Prostate gland (tissue), 2 donors: Measurements from ENCODE around the gene ZNF429. TPM values are rescaled to one million over a fixed set of nuclear protein-coding genes. Genes with fewer than 3 reads are reported as not detected.

Source experiments
- DNase-seq: peaks from one replicate; pipeline ENCODE4 v3.0.0-alpha.2; 2019; ENCODE audit warnings: low spot score
- H3K27ac ChIP-seq, 2 donors: fragments of 200-600 bp; sonication (generic); 2 replicates each; pipeline ENCODE4 v1.5.1; 2017 to 2019
- H3K27me3 ChIP-seq: fragments of 200-600 bp; sonication (generic); replicated peaks from 2 replicates; pipeline ENCODE4 v1.5.1; 2019; ENCODE audit not compliant: insufficient read depth
- H3K36me3 ChIP-seq, 2 donors: fragments of 200-600 bp; sonication (generic); 1 replicate in 1 of 2; 2 replicates in 1 of 2; pipeline versions ENCODE4 v1.5.1 to v1.8.1; 2017 to 2019
- H3K4me1 ChIP-seq: fragments of 200-600 bp; sonication (generic); replicated peaks from 2 replicates; pipeline ENCODE4 v1.5.1; 2019
- H3K4me3 ChIP-seq, 2 donors: fragments of 200-600 bp; sonication (generic); 2 replicates each; pipeline ENCODE4 v1.5.1; 2017 to 2019
- H3K9me3 ChIP-seq: fragments of 200-600 bp; sonication (generic); 2 replicates; pipeline ENCODE4 v1.5.1; 2017
- POLR2A ChIP-seq: fragments of 450-650 bp; IDR thresholded peaks from one replicate; pipeline ENCODE4 v1.6.1; 2016; ENCODE audit warnings: antibody characterized with exemption, mild to moderate bottlenecking
- POLR2AphosphoS5 ChIP-seq: sonication (generic); formaldehyde crosslinking; IDR thresholded peaks from one replicate; pipeline ENCODE4 v1.6.1; 2017; ENCODE audit warnings: antibody characterized with exemption
- WGBS: methylation state at CpG from one replicate; pipeline ENCODE4 v1.1.5; 2018; 5-methylcytosine and 5-hydroxymethylcytosine counted together
- intact Hi-C: fragments of 100-400 bp; cut with DNase I; formaldehyde crosslinking; loops from one replicate; pipeline ENCODE4 v1.14.2; 2022
- total RNA-seq, 2 donors: library from RNA; depleted of rRNA; stranded (reverse); fragments of >200 nt; gene quantifications; one replicate each; pipeline ENCODE4 v1.1.0, GENCODE V29; 2016
- TF ChIP-seq, protein P1 (sequence below), 4 experiments: fragments of 200-600 bp in 2 of 4; fragments of 450-650 bp in 2 of 4; sonication (generic) in 2 of 4; IDR thresholded peaks; 1 replicate in 3 of 4; 2 replicates in 1 of 4; pipeline ENCODE4 v1.5.1; 2016 to 2019; ENCODE audit warnings: antibody characterized with exemption in 4 of 4, mild to moderate bottlenecking in 2 of 4, moderate library complexity in 2 of 4

The ZNF429 gene
- total RNA-seq, 2 donors from 2014 or later = 22.7 TPM

DNA sequence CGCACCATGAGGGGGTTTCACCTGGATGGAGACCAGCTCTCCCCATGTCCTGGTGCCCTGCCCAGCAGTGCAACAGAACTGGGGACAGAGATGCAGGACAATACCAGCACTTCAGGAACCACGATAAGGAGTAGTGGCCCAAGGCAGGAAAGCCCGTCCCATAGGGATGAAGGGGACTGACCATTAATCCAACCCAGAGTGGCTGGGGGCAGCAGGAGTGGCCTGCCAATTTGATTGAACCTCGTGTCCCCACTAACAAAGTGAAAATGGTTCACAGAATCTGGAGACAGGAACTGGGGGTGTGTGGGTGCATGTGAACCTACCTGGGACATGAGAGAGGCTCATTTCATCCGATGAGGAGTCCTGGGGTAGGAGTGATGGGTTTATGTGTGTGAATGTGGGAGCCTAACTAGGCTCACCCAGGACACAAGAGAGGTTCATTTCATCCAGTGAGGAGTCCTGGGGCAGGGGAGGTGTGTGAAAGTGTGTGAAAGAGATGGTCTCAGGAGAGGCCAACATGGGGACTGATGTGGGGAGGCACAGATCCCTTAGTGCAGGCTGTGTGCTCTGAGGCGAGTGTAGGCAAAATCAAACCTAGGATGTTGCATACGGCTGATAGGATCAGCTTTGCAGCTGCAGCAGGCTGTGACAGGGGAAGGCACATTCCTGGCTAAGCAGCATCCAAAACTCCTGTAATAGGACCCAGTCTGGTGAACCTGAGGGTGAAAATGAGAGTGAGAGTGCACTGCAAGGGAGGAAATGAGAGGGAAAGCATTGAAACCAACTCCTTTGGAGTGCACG, 98.2 kb downstream of the ZNF429 start:
- H3K36me3 ChIP-seq = no peaks in the 10 kb centered on the region
- no peak for DNase-seq
- H3K4me3 ChIP-seq = peak overlapping the region; percentile 18 to 31
- no peaks in the 10 kb centered on the region for H3K27me3 ChIP-seq
- WGBS = 41% methylated on average over 8 of the region's 8 CpGs
- H3K4me1 ChIP-seq = no peaks in the 10 kb centered on the region
- intact Hi-C loops = loop anchor here (10.0 kb wide), 1 partner anchor 99 kb away; the partner anchor contains the start of gene ZNF429
- TF ChIP-seq POLR2AphosphoS5 (no peak), POLR2A (no peak)
- TF ChIP-seq, protein P1, sequence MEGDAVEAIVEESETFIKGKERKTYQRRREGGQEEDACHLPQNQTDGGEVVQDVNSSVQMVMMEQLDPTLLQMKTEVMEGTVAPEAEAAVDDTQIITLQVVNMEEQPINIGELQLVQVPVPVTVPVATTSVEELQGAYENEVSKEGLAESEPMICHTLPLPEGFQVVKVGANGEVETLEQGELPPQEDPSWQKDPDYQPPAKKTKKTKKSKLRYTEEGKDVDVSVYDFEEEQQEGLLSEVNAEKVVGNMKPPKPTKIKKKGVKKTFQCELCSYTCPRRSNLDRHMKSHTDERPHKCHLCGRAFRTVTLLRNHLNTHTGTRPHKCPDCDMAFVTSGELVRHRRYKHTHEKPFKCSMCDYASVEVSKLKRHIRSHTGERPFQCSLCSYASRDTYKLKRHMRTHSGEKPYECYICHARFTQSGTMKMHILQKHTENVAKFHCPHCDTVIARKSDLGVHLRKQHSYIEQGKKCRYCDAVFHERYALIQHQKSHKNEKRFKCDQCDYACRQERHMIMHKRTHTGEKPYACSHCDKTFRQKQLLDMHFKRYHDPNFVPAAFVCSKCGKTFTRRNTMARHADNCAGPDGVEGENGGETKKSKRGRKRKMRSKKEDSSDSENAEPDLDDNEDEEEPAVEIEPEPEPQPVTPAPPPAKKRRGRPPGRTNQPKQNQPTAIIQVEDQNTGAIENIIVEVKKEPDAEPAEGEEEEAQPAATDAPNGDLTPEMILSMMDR (IDR thresholded peaks at IDR 0.05) = no peak
- H3K27ac ChIP-seq = peak overlapping the region; percentile 64 to 70
- no peaks in the 10 kb centered on the region for H3K9me3 ChIP-seq

DNA sequence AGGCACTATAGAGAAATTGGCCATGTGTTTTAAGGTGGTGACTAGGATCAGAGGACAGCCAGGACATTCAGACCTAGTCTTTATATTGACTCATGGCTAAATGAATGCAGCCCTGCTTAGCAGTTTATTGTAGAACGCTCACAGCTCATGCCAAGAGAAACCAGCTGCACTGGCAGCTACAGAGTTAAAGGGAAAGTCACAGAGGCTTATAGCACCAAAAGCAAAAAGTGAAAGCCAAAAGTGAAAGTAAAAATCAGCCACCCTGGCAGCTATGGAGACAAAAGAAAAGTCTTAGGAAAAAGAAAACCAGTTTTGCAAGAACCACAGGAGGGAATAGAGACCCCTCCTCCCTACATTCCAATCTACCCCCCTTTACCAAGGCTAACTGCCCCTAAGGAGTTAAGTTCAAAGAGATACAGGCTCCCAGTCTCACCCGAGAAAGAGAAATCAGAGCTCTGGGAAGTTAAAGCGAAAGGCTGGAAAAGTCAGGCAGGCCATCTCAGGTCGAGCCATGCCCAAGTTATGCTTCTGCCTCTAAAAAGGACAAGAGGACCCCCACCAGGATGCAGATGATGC, 99.0 kb downstream of the ZNF429 start:
- Histone ChIP-seq H3K4me1 (no peaks in the 10 kb centered on the region), H3K27me3 (no peaks in the 10 kb centered on the region), H3K36me3 (no peaks in the 10 kb centered on the region), H3K4me3 (peak overlapping the region; percentile 18 to 31), H3K27ac (peak overlapping the region; percentile 64 to 70), H3K9me3 (no peaks in the 10 kb centered on the region)
- no peak for DNase-seq
- TF ChIP-seq POLR2AphosphoS5 = no peak
- TF ChIP-seq POLR2A = no peak
- TF ChIP-seq, protein P1 (IDR thresholded peaks at IDR 0.05) = no peak
- 2% methylated on average over 4 of the region's 4 CpGs for WGBS
- intact Hi-C loops = loop anchor here (10.0 kb wide), 1 partner anchor 100 kb away; the partner anchor contains the start of gene ZNF429

Other genes with a start within 250 kb of the ZNF429 start
- gene ZNF708, start 176.2 kb upstream of the ZNF429 start, total RNA-seq = 10 to 100 TPM; 15.2 to 20.0 TPM
- gene ZNF738, start 146.6 kb upstream of the ZNF429 start, total RNA-seq = 10 to 100 TPM in 1 of 2 donors, 1 to 10 TPM in 1; 6.3 to 13.1 TPM
- gene ZNF493, start 108.5 kb upstream of the ZNF429 start, total RNA-seq = 10 to 100 TPM; 29.4 to 32.5 TPM